ENCODE data around the gene KCNJ15.

Gene KCNJ15

GRCh38 chr21:38355992-38356781 is 99.4 kb downstream of the KCNJ15 start:
- DNase-seq (ENCODE audit: low read depth): peak; percentile 35
